Measurements from ENCODE around the gene SLC13A1.
"Not testable (repeated sequence)": the region's sequence is repeated elsewhere in the genome, so short reads cannot be mapped to it uniquely, and the experiment has no call there.

SLC13A1 gene

DNA sequence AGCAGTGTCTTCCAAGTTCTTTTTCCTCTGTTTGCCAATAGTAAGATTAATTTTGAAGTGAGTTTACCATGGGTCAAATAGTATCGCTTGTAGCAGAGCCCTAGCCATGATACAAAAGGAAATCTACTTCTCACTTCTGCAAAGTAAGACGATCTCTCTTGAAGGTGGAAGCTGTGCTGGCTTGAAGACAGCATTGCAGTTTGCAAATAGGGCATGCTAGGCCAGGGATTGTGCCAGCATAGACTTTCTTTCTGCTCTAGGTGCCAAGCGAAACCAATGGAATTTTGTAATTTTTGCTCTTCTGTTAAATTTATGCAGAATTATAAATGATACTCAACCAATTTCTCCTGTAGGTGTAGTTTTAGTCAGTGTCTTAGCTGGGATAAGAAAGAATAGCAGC is 74.5 kb downstream of the SLC13A1 start:
- DNase-seq: no peak

DNA sequence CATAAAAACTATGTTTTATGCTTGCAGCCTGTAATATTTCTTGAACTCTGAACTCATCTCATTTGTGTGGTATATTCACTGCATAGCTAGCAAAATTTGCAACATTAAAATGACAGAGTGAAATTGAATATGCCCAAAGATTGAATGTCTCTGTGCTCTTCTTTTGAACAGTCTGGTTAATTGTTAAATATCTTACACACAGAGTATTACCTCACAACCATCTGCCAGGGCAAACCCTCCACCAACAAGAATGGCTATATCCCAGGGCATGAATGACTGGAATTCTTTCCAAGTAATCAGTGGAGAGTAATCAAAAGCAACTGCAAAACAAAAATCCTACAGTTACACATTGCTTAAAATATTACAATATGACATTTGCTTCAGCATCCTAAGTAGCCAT is 76.9 kb downstream of the SLC13A1 start:
- DNase-seq: no peak

DNA sequence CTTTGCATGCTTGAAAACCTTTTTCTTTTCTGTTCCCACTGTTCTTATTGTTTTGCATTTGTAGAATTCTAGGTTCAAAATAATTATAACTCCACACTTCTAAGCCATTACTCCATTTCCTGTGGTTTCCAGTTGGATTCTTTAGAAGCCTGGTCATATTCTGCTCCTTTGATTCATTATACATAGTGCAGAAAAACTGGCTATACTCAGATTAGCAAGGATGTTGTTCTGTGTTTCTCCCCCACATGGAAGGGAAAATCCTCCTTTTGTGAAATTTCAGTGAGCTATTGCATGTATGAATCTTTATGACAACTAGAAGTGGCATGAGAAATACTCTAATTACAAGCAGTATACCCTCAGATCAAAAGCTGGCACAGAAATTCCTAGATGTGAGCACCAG is 79.5 kb downstream of the SLC13A1 start:
- no peak for DNase-seq

DNA sequence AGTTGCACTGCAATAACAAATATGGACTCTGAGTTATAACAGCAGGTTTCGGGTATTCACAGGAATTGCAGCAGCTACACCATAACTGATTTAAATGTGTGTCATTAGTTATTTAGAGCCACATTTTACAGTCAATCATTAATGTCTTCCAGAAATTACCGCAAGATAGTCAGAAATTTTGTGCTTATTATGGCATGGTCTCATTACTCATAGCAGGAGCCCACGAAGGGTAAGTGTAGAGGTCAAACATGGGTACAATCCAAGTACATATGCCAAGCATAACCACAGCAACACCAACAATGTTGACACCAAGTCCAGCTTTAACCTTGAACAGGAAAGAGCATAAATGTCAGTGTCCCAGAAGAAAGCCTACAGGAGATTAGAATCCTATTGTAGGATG is 84.4 kb downstream of the SLC13A1 start:
- no peak for DNase-seq

DNA sequence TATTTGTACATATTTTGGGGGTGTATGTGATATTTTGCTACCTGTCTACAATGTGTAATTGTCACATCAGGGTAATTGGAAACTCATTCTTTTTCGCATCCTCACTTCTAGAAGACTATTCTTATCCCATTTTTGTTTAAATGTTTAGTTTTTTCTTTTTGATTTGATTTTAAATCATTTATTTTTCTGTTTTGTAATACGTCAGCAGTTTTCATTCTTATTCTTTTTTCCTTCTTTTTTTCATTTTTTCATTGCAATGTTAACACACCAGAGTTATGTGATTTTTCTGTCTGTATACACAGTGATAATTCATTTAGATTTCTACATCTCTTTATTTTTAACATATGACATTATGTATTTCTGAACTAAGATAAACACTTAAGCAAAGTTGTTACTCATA is 85.5 kb downstream of the SLC13A1 start:
- no peak for DNase-seq

DNA sequence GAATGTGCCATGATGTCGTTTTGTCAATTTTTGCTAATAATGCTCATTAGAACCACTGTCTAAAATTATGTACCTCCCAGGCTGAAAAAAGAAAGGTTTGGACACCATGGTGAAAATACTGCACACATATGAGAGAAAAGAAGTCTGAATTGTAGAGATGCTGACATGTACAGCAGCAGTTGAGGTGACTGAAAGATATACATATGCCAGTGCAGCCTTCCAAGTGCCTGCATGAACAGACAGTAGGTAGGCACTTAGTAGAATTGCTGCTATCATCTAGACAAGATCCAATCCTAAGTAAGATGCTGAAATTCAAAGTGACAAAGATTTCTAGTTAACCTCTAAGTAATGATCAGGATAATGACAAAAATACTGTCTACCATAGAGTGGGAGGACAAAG is 86.9 kb downstream of the SLC13A1 start:
- DNase-seq: no peak

DNA sequence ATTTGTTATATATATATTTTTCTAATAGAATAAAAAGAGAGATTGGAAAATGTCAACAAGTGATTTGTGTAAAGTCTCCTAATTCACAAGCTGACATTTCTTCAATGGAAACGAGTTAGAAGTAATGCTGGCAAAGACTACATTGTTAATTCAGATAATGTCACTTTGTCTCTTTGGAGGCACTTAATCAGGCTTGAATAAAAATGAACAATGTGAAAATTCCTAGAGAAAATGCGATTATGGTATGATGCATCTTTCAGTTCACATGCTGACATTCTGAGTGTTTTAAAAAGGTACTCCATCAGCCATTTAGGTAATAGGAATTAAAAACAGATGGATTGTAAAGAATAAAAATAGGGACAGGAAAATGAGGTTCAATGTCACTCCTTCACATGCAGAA is 100.1 kb downstream of the SLC13A1 start:
- no peak for DNase-seq

DNA sequence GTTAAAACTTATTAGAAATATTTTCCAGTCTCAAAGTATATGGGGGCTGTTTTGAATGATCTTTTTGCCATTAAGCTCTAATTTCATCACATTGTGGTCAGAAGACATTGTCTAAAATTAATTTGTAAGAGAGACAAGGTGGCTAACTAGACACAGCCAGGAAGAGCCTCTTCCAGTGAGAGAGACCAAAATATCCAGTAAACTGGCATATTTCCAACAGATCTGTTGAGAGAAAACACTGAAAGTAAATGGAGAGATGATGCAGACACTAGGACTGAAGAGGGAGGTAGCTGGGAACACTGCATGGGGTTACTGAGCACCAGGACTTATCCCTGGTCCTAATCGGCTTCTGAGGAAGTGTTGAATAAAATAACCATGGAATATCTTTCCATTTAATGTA is 102.8 kb downstream of the SLC13A1 start:
- DNase-seq: no peak

DNA sequence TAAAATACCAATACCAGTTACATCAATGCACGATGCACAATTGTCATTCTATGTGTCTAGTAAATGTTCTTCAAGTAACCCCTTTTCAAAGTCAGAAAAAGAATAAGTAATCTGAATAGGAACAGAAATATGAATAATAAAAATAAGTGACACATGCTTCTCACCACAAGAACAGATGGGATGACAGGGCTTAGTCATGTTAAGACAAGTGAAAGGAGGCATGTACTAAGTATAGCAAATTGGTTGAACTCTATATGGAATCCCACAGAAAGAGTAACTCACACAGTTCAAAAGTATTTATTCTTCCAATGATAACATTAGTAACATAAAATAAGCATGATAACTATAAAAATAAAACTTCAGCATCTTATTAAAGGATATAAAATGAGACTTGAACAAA is 103.3 kb downstream of the SLC13A1 start:
- no peak for DNase-seq

DNA sequence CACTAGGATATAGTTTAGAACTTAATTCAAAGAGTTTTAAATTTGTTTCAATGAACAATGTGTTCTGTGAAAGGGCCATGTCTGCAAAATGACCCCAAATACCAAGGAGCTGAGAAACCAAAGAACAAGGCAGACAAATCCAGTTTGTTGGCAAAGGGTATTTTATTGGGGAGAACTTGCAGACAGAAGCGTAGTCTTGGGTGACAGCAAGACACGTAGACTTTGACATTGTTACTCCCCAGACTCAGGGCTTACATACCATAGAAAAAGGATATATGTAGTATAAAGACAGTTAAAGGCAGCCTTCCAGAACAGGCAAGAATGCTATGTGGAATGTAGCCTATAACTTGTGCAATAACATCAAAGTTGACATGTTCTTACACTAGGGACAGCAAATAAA is 109.3 kb downstream of the SLC13A1 start:
- no peak for DNase-seq

DNA sequence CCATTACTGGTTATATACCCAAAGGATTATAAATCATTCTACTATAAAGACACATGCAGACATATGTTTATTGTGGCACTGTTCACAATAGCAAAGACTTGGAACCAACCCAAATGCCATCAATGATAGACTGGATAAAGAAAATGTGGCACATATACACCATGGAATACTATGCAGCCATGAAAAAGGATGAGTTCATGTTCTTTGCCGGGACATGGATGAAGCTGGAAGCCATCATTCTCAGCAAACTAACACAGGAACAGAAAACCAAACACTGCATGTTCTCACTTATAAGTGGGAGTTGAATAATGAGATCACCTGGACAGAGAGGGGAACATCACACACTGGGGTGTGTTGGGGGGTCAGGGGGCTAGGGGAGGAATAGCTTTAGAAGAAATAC is 112.9 kb downstream of the SLC13A1 start:
- DNase-seq: not testable (repeated sequence)

DNA sequence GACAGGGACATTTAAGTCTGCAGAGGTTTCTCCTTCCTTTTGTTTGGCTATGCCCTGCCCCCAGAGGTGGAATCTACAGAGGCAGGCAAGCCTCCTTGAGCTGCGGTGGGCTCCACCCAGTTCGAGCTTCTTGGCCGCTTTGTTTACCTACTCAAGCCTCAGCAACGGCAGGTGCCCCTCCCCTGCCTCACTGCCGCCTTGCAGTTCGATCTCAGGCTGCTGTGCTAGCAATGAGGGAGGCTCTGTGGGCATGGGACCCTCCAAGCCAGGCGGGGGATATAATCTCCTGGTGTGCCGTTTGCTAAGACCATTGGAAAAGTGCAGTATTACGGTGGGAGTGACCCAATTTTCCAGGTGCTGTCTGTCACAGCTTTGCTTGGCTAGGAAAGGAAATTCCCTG is 114.9 kb downstream of the SLC13A1 start:
- not testable (repeated sequence) for DNase-seq

DNA sequence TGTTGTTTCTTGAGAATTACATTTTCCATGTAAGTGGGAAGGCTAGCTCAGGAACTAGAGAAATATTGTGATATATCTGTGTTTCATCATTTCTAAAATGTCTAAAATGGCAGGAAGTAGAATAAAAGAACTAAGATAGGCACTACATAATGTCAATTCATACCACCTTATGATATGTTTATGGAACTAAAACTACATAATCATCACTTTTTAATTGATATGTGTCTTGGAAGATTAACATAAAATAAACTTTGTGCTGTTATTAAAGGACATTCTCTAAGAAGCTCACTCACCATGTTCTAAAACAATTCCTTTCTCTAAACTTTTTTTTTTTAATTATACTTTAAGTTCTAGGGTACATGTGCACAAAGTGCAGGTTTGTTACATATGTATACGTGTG is 120.7 kb downstream of the SLC13A1 start:
- no peak for DNase-seq

DNA sequence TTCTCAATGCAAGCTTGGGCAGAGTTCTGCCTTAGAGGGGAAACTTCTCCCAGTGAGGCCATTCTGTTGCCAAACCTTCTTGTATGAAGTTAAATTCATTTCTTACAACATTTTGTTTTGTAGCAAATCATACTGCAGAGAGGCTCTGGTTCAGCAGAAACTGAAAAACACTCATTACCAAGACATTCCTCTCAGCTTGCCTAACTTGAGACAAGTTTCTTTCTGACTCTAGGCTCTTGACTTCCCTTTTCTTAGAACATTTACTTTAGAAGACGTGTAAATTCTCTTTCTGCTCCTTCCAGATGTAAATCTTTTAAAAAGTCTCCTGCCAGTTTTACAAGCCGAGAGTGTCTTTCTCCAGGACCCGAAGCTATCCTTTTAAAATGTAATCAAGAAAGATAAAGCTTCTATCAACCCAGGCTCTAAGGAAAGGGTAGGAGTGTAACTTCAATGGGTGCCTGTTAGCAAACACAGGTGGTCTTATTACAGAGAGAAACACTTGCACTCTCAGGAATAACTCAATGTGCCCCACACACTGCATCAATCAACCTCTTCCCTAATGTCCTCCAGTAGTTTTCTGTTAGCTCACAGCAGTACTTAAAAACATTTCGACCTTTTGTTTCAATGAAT is 123.8 kb downstream of the SLC13A1 start:
- no peak for DNase-seq

DNA sequence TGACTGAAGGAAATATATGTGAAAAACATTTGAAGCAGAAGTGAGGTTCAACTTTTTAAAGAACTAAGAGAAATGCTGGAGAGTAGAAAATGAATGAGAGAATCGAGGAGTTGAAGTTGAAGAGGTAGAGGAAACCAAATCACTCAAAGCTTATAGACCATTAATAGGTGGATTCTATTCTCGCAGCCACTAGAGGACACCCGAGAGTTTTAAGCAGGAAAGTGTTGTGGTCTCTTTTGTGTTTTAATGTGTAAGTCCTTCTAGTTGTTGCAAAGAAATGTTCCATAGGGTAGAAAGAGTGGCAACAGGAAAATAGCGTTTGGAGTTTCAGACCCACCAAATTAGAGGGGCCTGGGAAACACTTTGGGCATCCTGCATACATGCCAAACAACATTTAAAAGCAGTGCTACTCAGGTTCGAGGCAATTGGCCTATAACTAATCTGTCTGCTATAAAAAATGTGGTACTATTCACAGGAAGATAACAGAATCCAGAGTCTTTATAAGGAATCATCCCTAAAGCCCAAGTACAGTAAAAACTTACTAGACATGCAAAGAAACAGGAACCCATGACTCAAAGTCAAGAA is 129.0 kb downstream of the SLC13A1 start:
- DNase-seq: no peak

DNA sequence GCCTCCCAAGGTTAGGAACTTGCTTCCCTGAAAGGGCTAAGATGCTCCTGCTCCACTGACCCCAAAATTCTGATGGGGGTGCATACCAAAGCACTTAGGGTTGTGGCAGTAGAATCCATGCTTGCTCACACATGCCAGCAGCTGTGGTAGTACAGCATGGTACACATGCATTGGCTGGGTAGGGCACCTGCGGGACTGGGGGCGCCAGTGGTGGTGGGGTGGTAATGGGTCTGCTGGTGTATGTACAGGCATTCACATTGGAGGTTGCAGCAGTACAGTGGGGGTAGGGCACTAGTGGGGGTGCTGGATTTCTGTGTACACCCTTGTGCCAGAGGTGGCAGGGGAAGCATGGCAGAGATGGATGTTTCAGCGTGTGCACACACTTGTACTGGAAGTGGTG is 132.0 kb downstream of the SLC13A1 start:
- no peak for DNase-seq
